Measurements from ENCODE around the gene BABAM2.

BABAM2 gene

DNA sequence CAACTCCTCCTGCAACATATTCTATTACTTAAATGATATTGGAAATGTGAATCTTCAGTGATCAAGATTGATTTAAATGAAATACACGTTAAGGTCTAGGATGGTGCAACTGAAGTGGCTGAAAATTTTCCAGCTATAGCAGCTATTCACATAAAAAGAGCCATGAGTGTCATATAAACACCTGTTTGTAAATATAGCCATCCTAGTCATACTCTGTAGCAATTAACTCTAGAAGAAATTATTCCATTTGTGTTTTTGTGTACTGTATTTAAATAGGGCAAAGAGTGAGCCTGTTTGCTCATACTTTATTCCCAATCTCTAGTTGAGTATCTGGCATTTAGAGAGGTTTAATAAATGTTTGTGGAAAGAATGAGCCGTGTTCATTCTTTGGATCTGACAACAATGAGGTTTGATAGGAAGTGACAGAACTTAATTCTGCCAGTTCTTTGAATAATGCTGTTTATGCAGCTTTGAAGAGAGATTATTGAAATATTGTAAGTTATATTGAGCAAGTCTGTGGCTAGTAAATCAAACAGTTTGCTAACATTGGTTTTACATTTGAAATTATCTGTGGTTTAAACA lies 49.7 kb downstream of the BABAM2 start:
- no peak for DNase-seq (ENCODE audit: low read depth)
- TF ChIP-seq, protein P1, sequence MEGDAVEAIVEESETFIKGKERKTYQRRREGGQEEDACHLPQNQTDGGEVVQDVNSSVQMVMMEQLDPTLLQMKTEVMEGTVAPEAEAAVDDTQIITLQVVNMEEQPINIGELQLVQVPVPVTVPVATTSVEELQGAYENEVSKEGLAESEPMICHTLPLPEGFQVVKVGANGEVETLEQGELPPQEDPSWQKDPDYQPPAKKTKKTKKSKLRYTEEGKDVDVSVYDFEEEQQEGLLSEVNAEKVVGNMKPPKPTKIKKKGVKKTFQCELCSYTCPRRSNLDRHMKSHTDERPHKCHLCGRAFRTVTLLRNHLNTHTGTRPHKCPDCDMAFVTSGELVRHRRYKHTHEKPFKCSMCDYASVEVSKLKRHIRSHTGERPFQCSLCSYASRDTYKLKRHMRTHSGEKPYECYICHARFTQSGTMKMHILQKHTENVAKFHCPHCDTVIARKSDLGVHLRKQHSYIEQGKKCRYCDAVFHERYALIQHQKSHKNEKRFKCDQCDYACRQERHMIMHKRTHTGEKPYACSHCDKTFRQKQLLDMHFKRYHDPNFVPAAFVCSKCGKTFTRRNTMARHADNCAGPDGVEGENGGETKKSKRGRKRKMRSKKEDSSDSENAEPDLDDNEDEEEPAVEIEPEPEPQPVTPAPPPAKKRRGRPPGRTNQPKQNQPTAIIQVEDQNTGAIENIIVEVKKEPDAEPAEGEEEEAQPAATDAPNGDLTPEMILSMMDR (IDR thresholded peaks at IDR 0.05; ENCODE audit: low read depth, low read length, missing control alignments), result no peak
- no peak overlapping the region for H3K4me3 ChIP-seq (ENCODE audit: low read depth, low read length)

DNA sequence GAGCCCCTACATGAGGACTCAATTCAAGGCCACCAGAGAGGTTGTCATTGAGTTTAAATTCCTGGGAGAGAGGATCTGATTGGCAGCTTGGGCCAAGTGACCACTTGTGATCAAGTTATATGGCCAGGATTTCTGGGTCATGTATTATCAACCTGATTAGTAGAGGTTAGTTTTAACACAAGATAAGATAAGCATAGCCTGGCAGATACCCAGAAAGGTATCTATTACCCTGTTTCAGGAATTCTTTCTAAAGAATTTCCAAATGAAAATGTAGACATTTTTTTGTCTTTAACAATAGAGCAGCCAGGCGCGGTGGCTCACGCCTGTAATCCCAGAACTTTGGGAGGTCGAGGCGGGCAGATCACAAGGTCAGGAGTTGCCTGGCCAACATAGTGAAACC lies 50.5 kb downstream of the BABAM2 start:
- no peak for DNase-seq (ENCODE audit: low read depth)
- TF ChIP-seq, protein P1 (IDR thresholded peaks at IDR 0.05; ENCODE audit: low read depth, low read length, missing control alignments), result no peak
- H3K4me3 ChIP-seq (ENCODE audit: low read depth, low read length), result no peak overlapping the region

DNA sequence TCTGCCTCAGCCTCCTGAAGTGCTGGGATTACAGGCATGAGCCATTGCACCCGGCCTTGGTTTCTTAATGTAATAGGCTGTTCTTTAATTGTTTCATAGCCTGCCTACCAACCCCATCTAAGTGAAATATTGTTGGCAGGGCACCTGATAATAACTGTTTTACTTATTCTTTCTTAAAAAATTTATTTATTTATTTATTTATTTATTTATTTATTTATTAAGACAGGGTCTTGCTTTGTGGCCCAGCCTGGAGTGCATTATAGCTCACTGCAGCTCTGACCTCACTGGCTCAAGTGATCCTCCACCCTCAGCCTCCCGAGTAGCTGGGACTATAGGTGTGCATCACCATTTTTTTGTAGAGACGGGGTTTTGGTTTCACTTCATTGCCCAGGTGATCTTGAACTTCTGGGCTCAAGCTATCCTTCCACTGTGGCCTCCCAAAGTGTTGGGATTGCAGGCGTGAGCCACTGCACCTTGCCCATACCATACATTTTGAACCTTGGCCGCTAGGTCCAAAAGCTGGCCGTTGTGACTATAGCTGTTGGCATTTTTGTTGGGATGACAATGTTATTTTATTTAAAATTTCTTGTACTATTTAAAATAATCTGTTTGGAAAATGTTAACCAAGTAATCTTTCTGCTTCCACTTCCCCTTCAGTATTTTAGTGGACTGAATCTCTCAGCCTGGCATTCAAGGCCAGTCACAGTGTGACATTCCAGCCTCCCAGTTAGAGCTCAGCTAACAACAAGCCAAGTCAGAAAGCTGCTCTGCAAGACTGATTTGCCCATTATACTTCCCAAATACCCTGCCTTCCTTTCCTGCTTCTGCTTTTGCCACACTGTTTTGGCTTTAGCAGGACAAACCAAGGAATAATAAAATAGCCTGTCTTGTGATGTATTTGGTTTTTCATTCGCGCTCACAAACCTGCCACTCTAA lies 52.4 kb downstream of the BABAM2 start:
- TF ChIP-seq, protein P1 (IDR thresholded peaks at IDR 0.05; ENCODE audit: low read depth, low read length, missing control alignments), result no peak
- H3K4me3 ChIP-seq (ENCODE audit: low read depth, low read length), result no peak overlapping the region
- no peak for DNase-seq (ENCODE audit: low read depth)

DNA sequence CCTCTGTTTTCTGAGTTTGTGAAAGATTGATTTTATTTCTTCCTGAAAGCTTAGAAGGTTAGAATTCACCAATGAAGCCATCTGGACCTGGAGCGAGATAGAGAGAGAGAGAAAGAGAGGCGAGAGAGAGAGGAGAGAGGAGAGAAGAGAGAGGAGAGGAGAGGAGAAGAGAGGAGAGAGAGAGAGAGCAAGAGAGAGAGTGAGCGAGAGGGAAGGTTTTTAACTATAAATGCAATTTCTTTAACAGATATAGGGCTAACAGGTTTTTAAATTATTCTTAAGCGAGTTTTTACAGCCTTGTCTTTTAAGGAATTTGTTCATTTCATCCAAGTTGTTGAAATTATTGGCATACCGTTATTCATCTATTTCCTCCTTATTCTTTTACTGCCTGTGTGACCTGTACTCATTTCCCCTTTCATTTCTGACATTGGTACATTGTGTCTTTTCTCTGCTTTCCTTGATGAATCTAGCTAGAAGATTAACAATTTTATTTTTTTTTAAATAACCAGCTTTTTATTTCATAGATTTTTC lies 56.1 kb downstream of the BABAM2 start:
- TF ChIP-seq, protein P1 (IDR thresholded peaks at IDR 0.05; ENCODE audit: low read depth, low read length, missing control alignments), result no peak
- no peak overlapping the region for H3K4me3 ChIP-seq (ENCODE audit: low read depth, low read length)
- DNase-seq (ENCODE audit: low read depth), result no peak

DNA sequence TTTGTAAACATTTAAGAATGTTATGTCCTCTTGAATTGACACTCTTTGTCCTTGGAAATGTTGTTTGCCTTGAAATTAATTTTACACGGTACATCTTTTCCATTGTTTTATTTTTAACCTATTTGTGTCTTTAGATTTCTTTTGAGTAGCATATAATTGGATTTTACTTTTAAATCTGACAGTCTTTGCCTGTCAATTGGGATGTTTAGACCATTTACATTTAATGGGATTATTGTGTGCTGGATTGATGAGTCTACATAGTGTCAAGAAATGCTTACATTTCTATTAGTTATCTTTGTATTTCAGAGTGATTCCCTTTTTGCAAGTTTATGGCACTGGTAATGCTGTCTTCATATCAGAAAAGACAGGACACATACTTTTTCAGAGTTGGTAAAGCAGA lies 61.5 kb downstream of the BABAM2 start:
- TF ChIP-seq, protein P1 (IDR thresholded peaks at IDR 0.05; ENCODE audit: low read depth, low read length, missing control alignments), result no peak
- H3K4me3 ChIP-seq (ENCODE audit: low read depth, low read length), result no peak overlapping the region
- DNase-seq (ENCODE audit: low read depth), result no peak

DNA sequence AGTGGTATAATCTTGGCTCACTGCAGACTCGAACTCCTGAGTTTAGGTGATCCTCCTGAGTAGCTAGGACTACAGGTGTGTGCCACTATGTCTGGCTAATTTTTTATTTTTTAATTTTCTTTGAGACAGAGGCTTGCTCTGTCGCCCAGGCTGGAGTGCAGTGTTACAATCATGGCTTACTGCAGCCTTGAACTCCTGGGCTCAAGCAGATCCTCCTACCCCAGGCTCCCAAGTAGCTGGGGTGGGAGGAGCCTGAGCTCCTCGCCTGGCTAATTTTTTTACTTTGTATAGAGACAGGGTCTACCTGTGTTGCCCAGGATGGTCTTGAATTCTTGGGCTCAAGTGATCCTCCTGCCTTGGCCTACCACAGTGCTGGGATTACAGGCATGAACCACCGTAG lies 62.5 kb downstream of the BABAM2 start:
- no peak overlapping the region for H3K4me3 ChIP-seq (ENCODE audit: low read depth, low read length)
- DNase-seq (ENCODE audit: low read depth), result no peak
- TF ChIP-seq, protein P1 (IDR thresholded peaks at IDR 0.05; ENCODE audit: low read depth, low read length, missing control alignments), result no peak
